HG03354 (cell line): ENCODE data around the gene WLS.

Experiments
- ATAC-seq: cut with Tn5 transposase; IDR thresholded peaks from one replicate; pipeline ENCODE4 v1.9.1; 2021; ENCODE audit warnings: mild to moderate bottlenecking; ENCODE audit not compliant: unreplicated experiment, poor library complexity, severe bottlenecking

The WLS gene

DNA sequence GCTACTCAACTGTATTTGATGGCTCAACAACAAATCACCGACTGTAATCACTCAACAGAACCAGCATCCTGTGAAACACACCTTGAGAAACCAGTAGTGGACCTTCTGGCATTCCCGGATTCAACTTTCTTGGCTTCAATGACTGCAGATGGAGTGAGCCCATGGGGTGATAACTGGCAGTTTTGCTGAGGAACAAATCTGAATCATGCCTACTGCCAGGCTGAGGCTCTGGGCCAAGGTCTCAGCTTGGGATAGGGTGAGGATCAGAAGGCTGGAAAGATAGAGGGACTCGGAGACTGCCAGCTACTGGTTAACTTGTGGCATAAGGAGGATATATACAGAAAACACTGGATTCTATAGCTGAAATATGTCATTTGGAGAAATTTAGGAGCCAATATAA is 118.4 kb downstream of the WLS start:
- ATAC-seq = no peak

DNA sequence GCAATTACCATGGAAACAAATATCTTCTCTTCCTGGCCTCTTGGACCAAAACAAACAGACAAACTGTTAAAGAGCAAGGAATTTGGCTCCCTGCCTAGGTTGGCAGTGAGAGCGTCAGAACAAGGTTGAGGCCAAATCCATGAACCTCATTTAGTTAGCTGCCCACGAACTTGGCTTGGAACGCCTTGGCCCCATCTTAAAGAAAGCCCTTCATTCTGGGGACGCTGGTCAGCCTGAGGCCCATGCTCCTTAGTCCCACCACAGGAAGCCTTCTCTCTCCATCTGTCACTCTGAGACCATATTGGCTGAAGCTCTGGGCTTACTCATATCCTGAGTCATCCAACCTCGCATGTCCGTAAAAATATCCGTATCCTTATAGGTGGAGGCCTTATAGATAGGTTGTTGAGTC is 119.5 kb downstream of the WLS start:
- ATAC-seq = no peak

DNA sequence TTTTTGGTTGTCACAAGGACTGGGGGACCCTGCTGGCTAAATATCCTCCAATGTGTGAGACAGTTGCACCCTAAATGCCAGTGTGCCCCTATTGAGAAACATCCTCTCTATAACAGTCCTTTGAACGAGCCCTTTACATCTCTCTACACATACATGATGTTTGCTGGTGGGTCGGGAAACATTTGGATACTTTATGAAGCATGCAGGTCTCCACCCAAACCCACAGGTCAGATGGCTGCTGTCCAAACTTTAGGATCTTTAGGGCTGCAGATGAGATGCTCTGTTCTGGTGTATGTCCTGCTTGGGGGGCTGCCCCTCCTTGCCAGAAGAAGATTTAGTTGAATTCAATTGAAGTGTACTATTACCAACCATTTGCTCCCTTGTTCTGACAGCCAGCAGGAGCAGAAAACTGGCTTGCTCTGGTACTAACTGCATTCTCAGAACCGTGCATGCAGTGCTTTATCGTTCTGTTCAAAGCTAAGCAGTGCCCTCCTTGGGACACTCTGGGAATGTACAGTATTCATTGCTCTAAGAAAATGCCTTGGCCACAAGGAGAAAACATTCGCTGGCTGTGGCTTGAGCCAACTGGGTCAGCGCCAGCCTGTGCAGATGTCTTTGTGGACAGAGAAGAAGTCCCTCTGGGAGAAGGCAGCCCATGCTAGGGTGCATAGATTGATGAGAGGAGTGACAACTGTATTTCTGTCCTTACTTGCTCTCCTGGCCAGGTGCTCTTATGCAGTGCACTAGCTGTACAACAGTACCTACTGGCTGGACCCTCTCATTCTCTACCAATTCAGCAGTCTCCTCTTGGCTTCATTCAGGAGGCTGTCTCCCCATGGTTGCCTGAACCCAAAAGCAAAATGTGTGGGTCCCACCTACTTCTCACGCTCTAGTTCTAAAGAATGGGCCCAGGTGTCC is 120.5 kb downstream of the WLS start:
- ATAC-seq = no peak

DNA sequence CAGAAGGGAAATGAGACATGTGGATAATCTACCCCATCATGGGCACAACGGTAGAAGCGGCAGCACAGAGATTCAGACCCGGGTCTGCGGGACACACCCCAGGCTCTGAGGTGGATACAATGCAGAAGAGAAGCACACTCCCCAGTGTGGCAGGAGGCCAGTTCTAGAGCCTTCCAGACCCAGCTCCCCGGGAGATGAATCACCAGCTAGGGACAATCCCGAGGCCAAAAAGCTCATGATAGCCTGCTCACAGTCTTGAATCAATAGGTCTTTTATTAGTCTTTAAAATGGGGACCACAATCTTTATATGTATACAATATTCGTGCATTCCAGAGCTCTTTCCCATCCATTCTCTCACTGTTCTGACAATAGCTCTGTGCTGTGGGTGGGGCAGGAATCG is 124.6 kb downstream of the WLS start:
- ATAC-seq = no peak

DNA sequence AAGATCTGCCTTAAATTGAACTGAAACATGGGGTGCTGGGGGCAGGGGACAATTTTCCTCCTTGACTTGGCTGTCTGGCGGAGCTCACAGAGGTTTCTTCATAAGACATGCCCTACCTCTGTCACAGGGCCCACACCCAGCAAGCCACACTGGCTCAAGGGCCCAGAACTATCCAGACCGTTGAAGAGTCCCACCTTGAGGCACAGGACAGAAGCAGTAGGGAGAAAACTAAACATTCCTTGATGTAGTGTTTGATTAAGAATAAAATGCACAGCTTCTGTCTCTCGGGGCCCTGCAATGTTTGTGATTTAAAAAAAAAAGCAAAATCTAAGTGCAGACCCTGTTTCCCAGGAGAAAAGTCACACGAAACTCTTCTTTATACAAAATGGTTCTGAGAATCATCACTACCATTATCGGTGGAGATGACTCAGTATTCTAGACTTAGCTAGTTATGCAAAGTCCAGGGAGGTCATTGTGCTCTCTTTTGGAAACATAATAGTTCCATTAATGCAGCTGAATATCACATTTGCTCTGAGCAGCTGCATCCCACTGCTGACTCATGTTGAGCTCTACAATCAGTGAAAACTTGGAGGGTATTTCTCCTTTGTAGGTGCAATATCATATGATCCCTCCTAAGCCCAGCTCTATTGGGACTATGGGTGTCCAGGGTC is 128.3 kb downstream of the WLS start:
- no peak for ATAC-seq

DNA sequence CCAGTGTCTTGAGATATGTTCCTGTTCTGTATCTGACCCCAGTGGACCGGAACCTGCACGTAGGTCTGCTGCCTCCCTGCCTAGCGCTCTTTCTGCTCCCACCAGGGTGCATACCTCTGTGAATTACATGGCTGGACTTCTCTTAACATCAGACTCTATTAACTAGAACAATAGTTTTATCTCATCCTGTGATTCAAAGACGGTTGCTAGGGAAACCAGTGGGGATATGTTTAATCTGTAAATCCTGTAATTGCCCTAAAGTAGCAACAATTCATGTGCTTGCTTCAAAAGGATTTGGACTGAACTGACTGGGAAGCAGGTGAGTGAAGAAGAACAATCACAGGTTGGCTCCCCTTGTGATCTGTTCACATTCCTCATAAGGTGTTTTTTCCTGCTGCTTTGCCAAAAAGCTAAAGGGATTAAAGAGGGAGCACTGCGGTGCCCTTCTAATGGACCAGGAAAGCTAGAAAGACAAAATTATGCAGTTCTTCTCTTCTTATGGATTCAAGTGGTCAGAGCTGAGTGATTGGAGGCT is 129.2 kb downstream of the WLS start:
- no peak for ATAC-seq

DNA sequence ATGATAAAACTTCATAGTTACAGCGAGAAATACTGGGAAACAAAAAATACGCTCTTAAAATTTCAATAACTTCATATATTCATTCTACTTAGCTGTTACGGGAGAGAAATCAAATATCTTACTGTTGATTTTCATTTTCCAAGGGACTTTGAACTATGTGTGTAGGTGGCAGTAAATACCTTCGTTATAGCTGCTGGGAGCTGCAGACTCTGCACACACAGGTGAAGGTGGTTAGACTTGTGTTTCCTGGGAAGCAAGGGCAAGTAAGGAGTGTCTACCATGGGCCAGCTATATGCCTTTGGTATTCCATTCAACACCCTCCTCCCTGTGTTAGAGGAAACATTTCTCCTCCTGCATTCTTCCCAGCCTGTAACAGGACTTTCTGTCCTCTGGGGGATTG is 130.5 kb downstream of the WLS start:
- ATAC-seq = no peak

DNA sequence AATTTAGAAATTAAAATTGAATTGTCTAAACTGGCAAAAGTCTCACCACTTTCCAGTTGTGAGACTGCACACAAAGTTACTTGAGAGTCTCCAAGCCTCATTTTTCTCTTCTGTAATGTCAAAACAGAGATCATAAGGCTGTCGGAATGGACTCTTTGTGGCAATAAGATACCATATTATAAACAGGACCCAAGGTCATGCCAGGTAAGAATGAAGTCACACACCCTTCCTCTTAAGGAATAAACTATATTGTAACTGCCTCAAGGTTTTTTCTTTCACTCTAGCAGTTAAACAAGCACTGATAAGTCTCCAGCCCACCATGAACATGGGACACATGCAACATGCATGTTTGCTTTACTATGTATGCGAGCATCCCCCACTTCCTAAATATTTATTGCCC is 131.8 kb downstream of the WLS start:
- no peak for ATAC-seq

DNA sequence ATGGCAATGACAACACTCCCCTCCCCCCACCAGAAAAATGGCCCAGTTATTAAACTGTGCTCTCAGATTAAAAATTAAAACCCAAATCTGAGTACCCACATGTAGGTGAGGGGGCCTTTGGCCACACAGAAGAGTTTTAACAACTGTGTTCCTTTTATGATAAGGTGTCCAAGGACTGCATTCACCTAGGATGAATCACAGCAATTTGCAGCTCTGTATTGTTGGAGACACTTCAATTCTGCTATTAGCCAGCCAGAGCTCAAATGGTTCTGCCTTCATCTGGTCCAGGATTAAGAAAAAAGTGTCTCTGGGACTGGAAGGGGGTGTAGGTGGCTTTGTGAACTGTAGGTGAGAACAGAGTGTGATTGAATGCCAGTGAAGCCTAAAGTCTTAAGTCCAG is 138.6 kb downstream of the WLS start:
- no peak for ATAC-seq

DNA sequence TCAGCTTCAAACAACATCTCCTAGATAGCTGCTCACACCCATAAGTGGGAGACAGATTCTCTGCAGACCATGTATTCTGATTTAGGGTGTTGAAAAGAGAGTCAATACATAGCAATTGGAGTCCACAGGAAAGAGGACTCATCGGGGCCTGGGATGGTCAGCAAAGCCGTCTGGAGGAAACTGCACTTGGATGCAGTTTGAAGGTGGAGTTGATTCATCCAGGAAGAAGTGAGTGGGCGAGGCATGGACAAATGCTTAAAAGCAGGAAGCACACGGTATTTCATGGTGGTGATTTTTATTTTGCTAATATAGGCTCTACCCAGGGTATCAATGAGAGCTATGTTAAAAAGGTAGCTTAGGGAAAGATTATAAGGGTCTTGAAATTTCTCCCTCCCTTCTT is 145.1 kb downstream of the WLS start:
- no peak for ATAC-seq

DNA sequence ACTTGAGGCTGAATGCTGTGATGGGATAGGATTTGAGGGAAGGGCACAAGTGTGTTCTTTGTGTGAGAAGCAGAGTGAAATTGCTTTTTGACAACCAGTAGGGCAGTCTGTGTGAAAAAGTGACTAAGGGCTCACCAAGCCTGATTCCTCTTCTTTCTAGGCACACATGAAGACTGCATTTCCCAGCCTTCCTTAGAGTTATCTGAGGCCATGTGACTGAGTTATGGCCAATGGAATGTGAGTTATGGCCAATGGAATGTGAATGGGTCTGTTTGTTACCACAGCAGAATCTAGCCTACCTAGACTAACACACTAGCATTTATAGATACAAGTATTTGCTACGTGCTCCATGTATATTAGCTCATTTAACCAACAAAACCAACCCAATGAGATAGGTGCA is 146.6 kb downstream of the WLS start:
- no peak for ATAC-seq

DNA sequence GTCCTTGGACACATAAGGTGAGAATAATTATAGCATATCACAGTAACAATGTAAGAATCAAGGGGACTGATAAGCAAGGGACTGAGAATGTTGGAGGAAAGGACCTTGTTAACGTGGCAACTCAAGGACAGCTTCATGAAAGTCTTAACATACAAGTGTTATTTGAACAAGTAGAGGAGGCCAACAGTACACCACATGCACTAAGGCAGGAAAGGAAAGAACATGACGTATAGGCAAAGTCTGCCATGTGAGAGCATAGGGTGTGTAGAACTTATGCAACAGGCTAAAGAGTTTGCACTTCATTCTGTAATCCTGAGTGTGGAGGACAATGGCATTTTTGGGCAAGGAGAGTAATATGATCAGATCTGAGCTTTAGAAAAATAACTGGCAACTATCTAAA is 148.6 kb downstream of the WLS start:
- ATAC-seq = no peak

DNA sequence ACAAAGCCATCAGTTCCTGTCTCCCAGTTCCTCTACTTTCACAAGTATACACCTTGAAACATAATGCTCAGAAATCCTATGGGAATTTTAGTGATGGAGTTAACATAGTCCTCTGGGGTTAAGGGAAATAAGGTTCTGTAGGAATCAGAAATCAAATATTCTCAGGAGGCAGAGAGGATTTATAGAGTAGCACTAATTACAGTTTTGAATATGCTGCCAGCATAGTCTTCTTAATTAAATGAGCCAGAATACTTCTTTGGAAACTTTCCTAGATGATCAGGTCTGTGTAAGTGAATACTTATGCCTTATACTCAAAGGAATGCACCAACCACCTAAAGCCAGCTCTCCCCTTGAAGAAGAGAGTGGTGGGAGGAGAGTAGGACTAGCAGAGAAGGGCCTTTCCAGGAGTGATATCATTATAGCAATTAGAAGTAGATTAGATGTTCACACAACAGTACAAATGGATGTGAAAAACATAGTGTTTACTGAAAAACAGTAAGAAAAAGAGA is 150.5 kb downstream of the WLS start:
- ATAC-seq = no peak

DNA sequence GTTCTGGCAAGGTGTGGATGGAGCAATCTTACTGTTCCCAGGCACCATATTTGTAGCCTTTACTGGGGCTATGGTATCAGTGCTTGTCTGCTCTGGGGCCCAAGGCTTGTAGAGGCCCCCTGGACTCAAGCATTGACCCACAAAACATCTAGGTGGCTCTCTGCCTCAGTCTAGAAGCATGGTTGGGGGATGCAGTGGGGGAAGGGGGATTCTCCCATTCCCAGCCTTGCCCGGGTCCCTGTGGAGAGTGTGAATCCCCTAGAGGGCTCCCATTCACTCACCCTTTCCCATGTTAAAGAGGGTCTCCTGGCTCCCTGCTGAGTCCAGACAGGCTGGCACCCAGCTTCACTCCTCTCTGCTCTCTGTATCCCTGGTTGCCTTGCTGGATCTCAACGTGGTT is 153.7 kb downstream of the WLS start:
- no peak for ATAC-seq
